WTC11 (cell line): Measurements from ENCODE around the gene HHAT. TPM values are rescaled to one million over a fixed set of nuclear protein-coding genes. Genes with fewer than 3 reads are reported as not detected.

Source experiments
- ATAC-seq: fragments of 200-7000 bp; cut with Tn5 transposase; 2 replicates; pipeline ENCODE4 v1.10.0; 2021; ENCODE audit warnings: mild to moderate bottlenecking, moderate library complexity
- CTCF ChIA-PET: fragments of 300-600 bp; sonication (Branson Sonifier 250); formaldehyde crosslinking; loops from one replicate; lab custom pipeline; 2021; ENCODE audit warnings: antibody characterized with exemption; lab: Charles Lee
- POLR2A ChIA-PET: fragments of 350-600 bp; sonication (Branson Sonifier 250); formaldehyde crosslinking; loops from one replicate; lab custom pipeline; 2021; ENCODE audit warnings: antibody characterized with exemption; lab: Charles Lee
- DNase-seq: peaks from one replicate; pipeline ENCODE4 v3.0.0; 2021; ENCODE audit warnings: low spot score
- H3K27ac Mint-ChIP-seq: 2 replicates; pipeline ENCODE4 v1.8.0; 2021; ENCODE audit warnings: mixed read lengths
- H3K27me3 Mint-ChIP-seq: 2 replicates; pipeline ENCODE4 v1.8.0; 2021; ENCODE audit warnings: low read depth, mild to moderate bottlenecking, moderate library complexity, mixed read lengths
- H3K36me3 Mint-ChIP-seq: 2 replicates; pipeline ENCODE4 v1.8.0; 2021; ENCODE audit warnings: mixed read lengths
- H3K4me1 Mint-ChIP-seq: 2 replicates; pipeline ENCODE4 v1.8.0; 2022; ENCODE audit warnings: mixed read lengths
- H3K4me3 Mint-ChIP-seq: 2 replicates; pipeline ENCODE4 v1.8.0; 2021; ENCODE audit warnings: mild to moderate bottlenecking, moderate library complexity, mixed read lengths
- H3K9me3 Mint-ChIP-seq: 2 replicates; pipeline ENCODE4 v1.8.0; 2021; ENCODE audit warnings: mixed read lengths
- AFF4 ChIP-seq: sonication (generic); formaldehyde crosslinking; IDR thresholded peaks from 2 replicates; pipeline ENCODE4 v1.8.1; 2023; ENCODE audit warnings: mild to moderate bottlenecking, missing genetic modification reagents, borderline replicate concordance
- MXD4 ChIP-seq: fragments of 250-450 bp; sonication (Bioruptor Pico); IDR thresholded peaks from 2 replicates; pipeline ENCODE4 v1.8.0; 2021; ENCODE audit warnings: mild to moderate bottlenecking, moderate library complexity, borderline replicate concordance
- NFATC4 ChIP-seq: fragments of 250-450 bp; sonication (Bioruptor Pico); IDR thresholded peaks from 2 replicates; pipeline ENCODE4 v1.9.0; 2021; ENCODE audit warnings: mild to moderate bottlenecking
- OVOL2 ChIP-seq: fragments of 250-450 bp; sonication (Bioruptor Pico); IDR thresholded peaks from 2 replicates; pipeline ENCODE4 v1.9.0; 2021; ENCODE audit warnings: mild to moderate bottlenecking, borderline replicate concordance
- USF2 ChIP-seq: sonication (generic); formaldehyde crosslinking; IDR thresholded peaks from 2 replicates; pipeline ENCODE4 v1.8.1; 2023; ENCODE audit warnings: mild to moderate bottlenecking, missing genetic modification reagents, moderate library complexity
- ZNF219 ChIP-seq: sonication (generic); formaldehyde crosslinking; IDR thresholded peaks from 2 replicates; pipeline ENCODE4 v1.8.0; 2023; ENCODE audit warnings: missing genetic modification reagents, mild to moderate bottlenecking, borderline replicate concordance
- ZNF425 ChIP-seq: fragments of 250-450 bp; sonication (Bioruptor Pico); conservative IDR thresholded peaks from 2 replicates; pipeline ENCODE4 v1.9.0; 2021; ENCODE audit warnings: mild to moderate bottlenecking
- ZNF512 ChIP-seq: sonication (generic); formaldehyde crosslinking; IDR thresholded peaks from 2 replicates; pipeline ENCODE4 v1.8.1; 2022; ENCODE audit warnings: missing genetic modification reagents, borderline replicate concordance
- ZNF671 ChIP-seq: fragments of 250-450 bp; sonication (Bioruptor Pico); IDR thresholded peaks from 2 replicates; pipeline ENCODE4 v1.8.0; 2021; ENCODE audit warnings: mild to moderate bottlenecking
- total RNA-seq: library from RNA; stranded (reverse); gene quantifications from 3 replicates; pipeline ENCODE4 v1.2.3, GENCODE V29; 2021
- TF ChIP-seq, protein P1 (sequence below): sonication (generic); formaldehyde crosslinking; conservative IDR thresholded peaks from 2 replicates; pipeline ENCODE4 v1.8.1; 2022; ENCODE audit warnings: mild to moderate bottlenecking, missing genetic modification reagents
- TF ChIP-seq, protein P2 (sequence below): sonication (generic); formaldehyde crosslinking; IDR thresholded peaks from 2 replicates; pipeline ENCODE4 v1.8.0; 2022; ENCODE audit warnings: missing genetic modification reagents
- TF ChIP-seq, protein P3 (sequence below): sonication (generic); formaldehyde crosslinking; IDR thresholded peaks from 2 replicates; pipeline ENCODE4 v1.8.0; 2022; ENCODE audit warnings: mild to moderate bottlenecking, missing genetic modification reagents
- TF ChIP-seq, protein P4 (sequence below): sonication (generic); formaldehyde crosslinking; IDR thresholded peaks from 2 replicates; pipeline ENCODE4 v1.8.1; 2023; ENCODE audit warnings: mild to moderate bottlenecking, missing genetic modification reagents
- TF ChIP-seq, protein P5 (sequence below): sonication (generic); formaldehyde crosslinking; IDR thresholded peaks from 2 replicates; pipeline ENCODE4 v1.8.0; 2023; ENCODE audit warnings: missing genetic modification reagents, mild to moderate bottlenecking, borderline replicate concordance

The HHAT gene
- total RNA-seq, 1 experiment from 2014 or later: 0.39 TPM

- no peaks in the 10 kb centered on the region for H3K27me3 Mint-ChIP-seq
- H3K9me3 Mint-ChIP-seq: no peaks in the 10 kb centered on the region
- ChIA-PET CTCF (no interaction called here), POLR2A (no interaction called here)
- DNase-seq (no peak), ATAC-seq (no peak)
- TF ChIP-seq NFATC4 (CRISPR knock-in tag): no peak
- no peak for TF ChIP-seq MXD4 (CRISPR knock-in tag)
- TF ChIP-seq USF2: no peak
- TF ChIP-seq, protein P1, sequence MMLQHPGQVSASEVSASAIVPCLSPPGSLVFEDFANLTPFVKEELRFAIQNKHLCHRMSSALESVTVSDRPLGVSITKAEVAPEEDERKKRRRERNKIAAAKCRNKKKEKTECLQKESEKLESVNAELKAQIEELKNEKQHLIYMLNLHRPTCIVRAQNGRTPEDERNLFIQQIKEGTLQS (CRISPR knock-in tag): no peak
- TF ChIP-seq, protein P2, sequence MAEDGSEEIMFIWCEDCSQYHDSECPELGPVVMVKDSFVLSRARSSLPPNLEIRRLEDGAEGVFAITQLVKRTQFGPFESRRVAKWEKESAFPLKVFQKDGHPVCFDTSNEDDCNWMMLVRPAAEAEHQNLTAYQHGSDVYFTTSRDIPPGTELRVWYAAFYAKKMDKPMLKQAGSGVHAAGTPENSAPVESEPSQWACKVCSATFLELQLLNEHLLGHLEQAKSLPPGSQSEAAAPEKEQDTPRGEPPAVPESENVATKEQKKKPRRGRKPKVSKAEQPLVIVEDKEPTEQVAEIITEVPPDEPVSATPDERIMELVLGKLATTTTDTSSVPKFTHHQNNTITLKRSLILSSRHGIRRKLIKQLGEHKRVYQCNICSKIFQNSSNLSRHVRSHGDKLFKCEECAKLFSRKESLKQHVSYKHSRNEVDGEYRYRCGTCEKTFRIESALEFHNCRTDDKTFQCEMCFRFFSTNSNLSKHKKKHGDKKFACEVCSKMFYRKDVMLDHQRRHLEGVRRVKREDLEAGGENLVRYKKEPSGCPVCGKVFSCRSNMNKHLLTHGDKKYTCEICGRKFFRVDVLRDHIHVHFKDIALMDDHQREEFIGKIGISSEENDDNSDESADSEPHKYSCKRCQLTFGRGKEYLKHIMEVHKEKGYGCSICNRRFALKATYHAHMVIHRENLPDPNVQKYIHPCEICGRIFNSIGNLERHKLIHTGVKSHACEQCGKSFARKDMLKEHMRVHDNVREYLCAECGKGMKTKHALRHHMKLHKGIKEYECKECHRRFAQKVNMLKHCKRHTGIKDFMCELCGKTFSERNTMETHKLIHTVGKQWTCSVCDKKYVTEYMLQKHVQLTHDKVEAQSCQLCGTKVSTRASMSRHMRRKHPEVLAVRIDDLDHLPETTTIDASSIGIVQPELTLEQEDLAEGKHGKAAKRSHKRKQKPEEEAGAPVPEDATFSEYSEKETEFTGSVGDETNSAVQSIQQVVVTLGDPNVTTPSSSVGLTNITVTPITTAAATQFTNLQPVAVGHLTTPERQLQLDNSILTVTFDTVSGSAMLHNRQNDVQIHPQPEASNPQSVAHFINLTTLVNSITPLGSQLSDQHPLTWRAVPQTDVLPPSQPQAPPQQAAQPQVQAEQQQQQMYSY: no peak
- TF ChIP-seq OVOL2 (CRISPR knock-in tag): no peak
- H3K27ac Mint-ChIP-seq: no peak overlapping the region
- no peak overlapping the region for H3K4me3 Mint-ChIP-seq
- H3K36me3 Mint-ChIP-seq: no peaks in the 10 kb centered on the region
- H3K4me1 Mint-ChIP-seq: no peaks in the 10 kb centered on the region
Observed at GRCh38 chr1:210627755-210628154, 299.1 kb downstream of the HHAT start.

DNA sequence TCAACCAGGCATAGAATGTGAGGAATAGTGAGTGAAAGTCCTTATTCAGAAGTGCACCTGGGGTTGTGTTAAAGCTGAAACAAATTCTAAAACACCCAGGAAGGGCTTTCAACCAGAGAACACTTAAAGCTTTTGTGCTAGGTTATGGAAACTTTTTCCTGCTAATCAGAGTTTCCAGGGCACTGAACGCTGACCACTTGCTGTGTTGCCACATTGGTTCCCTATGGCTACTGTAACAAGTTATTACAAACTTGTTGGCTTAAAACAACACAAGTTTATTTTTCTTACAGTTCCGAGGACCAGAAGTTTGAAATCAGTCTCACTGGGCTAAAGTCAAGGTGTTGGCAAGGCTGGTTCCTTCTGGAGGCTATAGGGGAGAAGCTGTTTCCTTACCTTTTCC, 300.6 kb downstream of the HHAT start:
- Mint-ChIP-seq H3K27me3 (no peaks in the 10 kb centered on the region), H3K9me3 (no peaks in the 10 kb centered on the region), H3K36me3 (no peaks in the 10 kb centered on the region), H3K4me1 (no peaks in the 10 kb centered on the region), H3K27ac (no peak overlapping the region), H3K4me3 (no peak overlapping the region)
- DNase-seq (no peak), ATAC-seq (no peak)
- ChIA-PET POLR2A (no interaction called here), CTCF (no interaction called here)
- TF ChIP-seq, protein P3, sequence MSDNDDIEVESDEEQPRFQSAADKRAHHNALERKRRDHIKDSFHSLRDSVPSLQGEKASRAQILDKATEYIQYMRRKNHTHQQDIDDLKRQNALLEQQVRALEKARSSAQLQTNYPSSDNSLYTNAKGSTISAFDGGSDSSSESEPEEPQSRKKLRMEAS (CRISPR knock-in tag): no peak
- TF ChIP-seq ZNF219 (CRISPR knock-in tag) (no peak), ZNF512 (CRISPR knock-in tag) (no peak), AFF4 (no peak), ZNF425 (CRISPR knock-in tag) (no peak), ZNF671 (no peak)
- TF ChIP-seq, protein P4, sequence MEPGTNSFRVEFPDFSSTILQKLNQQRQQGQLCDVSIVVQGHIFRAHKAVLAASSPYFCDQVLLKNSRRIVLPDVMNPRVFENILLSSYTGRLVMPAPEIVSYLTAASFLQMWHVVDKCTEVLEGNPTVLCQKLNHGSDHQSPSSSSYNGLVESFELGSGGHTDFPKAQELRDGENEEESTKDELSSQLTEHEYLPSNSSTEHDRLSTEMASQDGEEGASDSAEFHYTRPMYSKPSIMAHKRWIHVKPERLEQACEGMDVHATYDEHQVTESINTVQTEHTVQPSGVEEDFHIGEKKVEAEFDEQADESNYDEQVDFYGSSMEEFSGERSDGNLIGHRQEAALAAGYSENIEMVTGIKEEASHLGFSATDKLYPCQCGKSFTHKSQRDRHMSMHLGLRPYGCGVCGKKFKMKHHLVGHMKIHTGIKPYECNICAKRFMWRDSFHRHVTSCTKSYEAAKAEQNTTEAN: no peak
- TF ChIP-seq, protein P5, sequence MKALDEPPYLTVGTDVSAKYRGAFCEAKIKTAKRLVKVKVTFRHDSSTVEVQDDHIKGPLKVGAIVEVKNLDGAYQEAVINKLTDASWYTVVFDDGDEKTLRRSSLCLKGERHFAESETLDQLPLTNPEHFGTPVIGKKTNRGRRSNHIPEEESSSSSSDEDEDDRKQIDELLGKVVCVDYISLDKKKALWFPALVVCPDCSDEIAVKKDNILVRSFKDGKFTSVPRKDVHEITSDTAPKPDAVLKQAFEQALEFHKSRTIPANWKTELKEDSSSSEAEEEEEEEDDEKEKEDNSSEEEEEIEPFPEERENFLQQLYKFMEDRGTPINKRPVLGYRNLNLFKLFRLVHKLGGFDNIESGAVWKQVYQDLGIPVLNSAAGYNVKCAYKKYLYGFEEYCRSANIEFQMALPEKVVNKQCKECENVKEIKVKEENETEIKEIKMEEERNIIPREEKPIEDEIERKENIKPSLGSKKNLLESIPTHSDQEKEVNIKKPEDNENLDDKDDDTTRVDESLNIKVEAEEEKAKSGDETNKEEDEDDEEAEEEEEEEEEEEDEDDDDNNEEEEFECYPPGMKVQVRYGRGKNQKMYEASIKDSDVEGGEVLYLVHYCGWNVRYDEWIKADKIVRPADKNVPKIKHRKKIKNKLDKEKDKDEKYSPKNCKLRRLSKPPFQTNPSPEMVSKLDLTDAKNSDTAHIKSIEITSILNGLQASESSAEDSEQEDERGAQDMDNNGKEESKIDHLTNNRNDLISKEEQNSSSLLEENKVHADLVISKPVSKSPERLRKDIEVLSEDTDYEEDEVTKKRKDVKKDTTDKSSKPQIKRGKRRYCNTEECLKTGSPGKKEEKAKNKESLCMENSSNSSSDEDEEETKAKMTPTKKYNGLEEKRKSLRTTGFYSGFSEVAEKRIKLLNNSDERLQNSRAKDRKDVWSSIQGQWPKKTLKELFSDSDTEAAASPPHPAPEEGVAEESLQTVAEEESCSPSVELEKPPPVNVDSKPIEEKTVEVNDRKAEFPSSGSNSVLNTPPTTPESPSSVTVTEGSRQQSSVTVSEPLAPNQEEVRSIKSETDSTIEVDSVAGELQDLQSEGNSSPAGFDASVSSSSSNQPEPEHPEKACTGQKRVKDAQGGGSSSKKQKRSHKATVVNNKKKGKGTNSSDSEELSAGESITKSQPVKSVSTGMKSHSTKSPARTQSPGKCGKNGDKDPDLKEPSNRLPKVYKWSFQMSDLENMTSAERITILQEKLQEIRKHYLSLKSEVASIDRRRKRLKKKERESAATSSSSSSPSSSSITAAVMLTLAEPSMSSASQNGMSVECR: no peak
